Stimulated activated CD4-positive, alpha-beta T cell treated with anti-CD3 and anti-CD28 coated beads, Interleukin-15, amount 100 ng/mL, for 48 hours (primary cell): ENCODE measurements around the gene CACNB4.
"Not testable (repeated sequence)": the region's sequence is repeated elsewhere in the genome, so short reads cannot be mapped to it uniquely, and the experiment has no call there.

ENCODE experiments used
- DNase-seq, 2 donors: peaks; one replicate each; pipeline ENCODE4 v3.0.0-alpha.2; 2020; ENCODE audit warnings: low read depth in 2 of 2

CACNB4 gene

GRCh38 chr2:151824886-151825285 is 274.0 kb downstream of the CACNB4 start:
- DNase-seq, result no peak

GRCh38 chr2:151823651-151824050 is 275.2 kb downstream of the CACNB4 start:
- no peak for DNase-seq

DNA sequence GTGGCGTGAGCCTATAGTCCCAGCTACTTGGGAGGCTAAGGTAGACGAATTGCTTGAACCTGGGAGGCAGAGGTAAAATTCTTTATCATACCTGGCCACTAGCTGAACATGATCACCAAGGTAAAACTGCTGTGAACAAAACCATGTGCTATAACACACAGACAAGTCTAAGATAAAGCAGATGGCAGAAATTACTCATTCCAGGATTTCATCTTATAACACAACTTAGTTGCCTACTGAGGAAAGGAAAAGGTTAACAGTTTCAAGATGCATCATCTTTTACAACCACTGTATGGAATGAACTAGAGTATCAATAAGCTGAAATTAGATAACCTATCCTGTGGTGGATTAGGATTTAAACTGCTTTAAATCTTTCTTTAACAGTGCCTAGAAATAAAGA is 278.9 kb downstream of the CACNB4 start:
- DNase-seq, result no peak

- no peak for DNase-seq
Observed at GRCh38 chr2:151817929-151818328, 280.9 kb downstream of the CACNB4 start.

DNA sequence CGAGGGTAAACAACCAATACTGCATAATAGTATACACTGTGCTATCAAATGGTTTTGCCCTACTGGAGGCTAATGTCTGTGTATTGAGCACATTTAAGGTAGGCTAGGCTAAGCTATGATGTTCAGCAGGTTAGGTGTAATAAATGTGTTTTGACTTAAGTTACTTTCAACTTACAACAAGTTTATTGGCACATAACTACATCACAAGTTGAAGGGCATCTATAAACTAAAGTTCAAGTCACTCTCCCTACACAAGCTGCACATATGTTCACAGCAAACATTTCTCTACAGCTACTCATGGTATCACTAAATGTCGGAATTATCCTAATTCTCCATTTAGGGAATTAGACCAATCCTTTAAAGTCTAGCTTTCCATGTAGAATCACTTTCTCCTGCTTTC is 282.0 kb downstream of the CACNB4 start:
- DNase-seq, result no peak

- no peak for DNase-seq
Observed at GRCh38 chr2:151815821-151816489, 282.9 kb downstream of the CACNB4 start.

- DNase-seq, result no peak
Observed at GRCh38 chr2:151810489-151810888, 288.4 kb downstream of the CACNB4 start.

DNA sequence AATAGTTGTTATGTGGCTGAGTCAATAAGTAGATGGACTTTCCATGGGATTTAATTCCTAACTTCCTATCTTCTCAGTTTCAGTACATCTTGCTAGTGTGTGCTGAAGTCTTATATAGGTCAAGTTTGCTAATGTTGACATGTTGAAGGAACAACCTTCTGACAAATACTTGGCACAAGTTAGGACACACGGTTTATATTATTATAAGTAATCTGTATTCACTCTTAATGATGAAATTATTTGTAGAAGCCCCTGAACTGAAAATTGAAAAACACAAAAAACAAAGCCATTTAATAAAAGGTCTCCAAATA is 289.8 kb downstream of the CACNB4 start:
- DNase-seq, result no peak

GRCh38 chr2:151808258-151809072 is 290.4 kb downstream of the CACNB4 start:
- DNase-seq, result no peak

DNA sequence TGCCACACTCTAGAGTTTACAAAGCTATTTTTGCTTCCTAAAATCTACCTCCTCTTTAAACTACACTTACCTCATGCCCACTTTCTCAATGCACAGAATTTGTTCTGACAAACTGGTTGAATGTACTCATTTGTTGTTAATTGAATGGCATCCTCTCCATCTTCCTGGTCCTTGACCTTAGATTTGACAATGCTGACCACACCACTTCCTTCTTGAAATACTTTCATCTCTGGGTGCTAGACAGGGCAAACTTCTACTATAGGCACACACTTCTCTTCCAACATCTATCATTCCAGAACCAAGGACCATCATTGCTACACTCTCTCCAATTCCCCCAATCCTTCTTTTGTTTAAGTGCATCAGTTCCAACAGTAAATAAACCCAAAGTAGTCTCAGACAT is 292.9 kb downstream of the CACNB4 start:
- no peak for DNase-seq

- no peak for DNase-seq
Observed at GRCh38 chr2:151805343-151805742, 293.5 kb downstream of the CACNB4 start.

DNA sequence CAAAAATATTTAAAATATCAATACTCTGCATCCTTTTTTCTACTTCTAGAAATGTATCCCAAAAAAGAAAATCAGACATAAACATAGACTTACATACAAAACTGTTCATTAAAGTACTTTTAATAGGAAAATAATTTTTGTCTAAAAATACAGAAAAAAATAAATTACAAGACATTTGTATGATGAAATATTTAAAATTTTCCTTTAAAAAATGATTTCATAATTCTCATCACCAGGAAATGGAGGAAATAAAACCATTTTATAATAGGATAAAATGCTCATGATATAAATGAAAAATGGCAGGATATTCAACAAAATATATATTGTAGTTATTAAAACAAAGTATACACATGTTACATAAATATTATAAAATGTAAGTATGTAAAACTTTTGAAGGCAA is 295.0 kb downstream of the CACNB4 start:
- no peak for DNase-seq

GRCh38 chr2:151802315-151802714 is 296.5 kb downstream of the CACNB4 start:
- no peak for DNase-seq

- no peak for DNase-seq
Observed at GRCh38 chr2:151799886-151800292, 299.0 kb downstream of the CACNB4 start.

DNA sequence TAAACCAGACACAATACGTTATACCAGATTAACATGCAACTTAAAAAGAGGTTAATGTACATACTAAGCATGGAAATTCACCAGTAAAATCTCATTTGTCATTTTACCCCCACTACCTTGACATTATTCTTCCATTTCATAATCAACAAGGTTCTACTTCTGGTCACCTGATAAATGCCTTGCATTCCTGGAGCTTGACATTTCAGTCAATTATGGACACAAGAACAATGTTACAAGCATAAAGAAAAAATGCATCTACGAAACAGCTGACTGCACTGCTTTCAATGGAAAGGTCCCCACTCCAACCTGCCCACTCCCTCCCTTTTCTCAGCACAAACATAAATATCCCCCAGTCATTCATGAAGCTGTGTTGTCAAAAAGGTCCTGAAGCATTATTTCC is 302.1 kb downstream of the CACNB4 start:
- DNase-seq, result no peak

- no peak for DNase-seq
Observed at GRCh38 chr2:151795646-151796240, 303.1 kb downstream of the CACNB4 start.

- not testable (repeated sequence) for DNase-seq
Observed at GRCh38 chr2:151794422-151794821, 304.4 kb downstream of the CACNB4 start.

DNA sequence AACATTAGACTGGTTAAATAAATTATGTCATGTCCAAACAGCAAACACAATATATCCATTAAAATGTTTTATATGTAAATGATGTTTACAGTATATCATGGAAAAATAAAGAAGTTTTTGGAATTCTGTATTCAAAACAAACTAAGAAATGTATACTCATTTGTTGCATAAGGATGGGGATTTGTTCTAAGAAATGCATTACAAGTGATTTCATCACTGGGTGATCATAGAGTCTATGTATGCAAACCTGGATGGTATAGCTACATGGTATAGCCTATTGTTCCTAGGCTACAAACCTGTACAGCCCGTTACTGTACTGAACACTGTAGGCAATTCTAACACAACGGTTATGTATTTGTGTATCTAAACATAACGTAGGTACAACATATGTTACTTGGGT is 305.7 kb downstream of the CACNB4 start:
- no peak for DNase-seq

- DNase-seq, result no peak
Observed at GRCh38 chr2:151792589-151792988, 306.3 kb downstream of the CACNB4 start.

GRCh38 chr2:151791545-151791944 is 307.3 kb downstream of the CACNB4 start:
- no peak for DNase-seq

DNA sequence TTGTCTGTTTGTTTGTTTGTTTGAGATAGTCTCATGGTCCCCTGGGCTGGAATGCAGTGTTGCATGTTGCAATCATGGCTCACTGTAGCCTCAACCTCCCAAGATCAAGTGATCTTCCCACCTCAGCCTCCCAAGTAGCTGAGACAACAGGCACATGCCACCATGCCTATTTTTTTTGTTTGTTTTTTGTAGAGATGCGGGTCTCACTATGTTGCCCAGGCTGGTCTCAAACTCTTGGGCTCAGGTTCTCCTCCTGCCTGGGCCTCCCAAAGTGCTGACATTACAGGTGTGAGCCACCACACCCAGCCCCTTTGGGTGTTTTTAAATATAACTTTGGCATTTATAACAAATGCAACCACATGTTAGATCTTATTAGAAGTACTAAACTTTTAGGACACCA is 308.2 kb downstream of the CACNB4 start:
- no peak for DNase-seq

DNA sequence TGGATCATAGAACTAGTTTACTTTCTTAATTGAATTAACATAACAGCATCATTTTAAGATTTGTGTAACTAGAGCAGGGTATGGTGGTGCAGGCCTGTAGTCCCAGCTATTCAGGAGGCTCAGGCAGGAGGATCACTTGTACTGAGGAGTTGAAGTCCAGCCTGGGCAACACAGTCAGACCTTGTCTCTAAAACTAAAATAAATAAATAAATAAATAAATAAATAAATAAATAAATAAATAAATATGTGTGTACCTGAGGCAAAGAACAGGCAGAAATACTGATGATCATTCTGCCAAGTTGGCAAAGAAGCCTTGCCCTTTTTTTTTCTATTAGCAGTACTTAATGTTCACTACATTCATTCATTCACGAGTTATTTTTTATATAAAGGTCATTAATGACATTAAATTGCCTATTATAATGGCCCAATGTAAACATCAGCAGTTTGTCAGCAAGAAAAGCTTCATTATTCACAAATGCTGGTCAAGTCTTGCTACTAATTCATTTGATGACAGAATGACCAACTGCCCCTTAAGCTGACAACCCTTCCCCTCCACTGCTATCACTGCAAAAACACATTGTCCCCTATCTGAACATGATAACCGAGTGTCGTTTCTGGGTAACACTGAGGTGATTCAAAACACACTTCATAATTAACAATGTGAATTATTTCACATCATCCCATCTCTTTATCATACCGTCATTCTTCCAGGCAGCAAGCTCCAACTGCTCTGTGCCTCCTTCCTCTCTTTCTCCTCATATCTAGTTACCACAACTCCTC is 309.6 kb downstream of the CACNB4 start:
- no peak for DNase-seq
